Activated CD8-positive, alpha-beta memory T cell treated with anti-CD3 and anti-CD28 coated beads for 4 hours (primary cell): Measurements from ENCODE around the gene DENND2A.
"Not testable (repeated sequence)": the region's sequence is repeated elsewhere in the genome, so short reads cannot be mapped to it uniquely, and the experiment has no call there.

ENCODE experiments used
- DNase-seq, 2 donors: peaks; one replicate each; pipeline ENCODE4 v3.0.0-alpha.2; 2020; ENCODE audit warnings: low read depth in 2 of 2

Gene DENND2A

GRCh38 chr7:140512317-140513000 lies 128.2 kb downstream of the DENND2A start:
- no peak for DNase-seq

DNA sequence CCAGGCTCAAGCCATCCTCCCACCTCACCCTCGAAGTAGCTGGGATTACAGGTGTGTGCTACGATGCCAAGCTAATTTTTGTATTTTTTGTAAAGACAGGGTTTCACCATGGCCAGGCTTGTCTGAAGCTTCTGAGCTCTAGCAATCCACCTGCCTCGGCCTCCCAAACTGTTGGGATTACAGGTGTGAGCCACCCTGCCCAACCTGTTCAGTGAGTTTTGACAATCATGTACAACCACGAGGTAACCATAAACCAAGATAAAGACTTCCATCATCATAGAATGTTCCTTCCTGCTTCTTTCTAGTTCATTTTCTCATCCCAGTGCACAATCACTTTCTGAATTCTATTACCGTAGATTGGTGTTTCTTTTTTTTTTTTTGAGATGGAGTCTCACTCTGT lies 130.8 kb downstream of the DENND2A start:
- DNase-seq = no peak

GRCh38 chr7:140507556-140507955 lies 133.1 kb downstream of the DENND2A start:
- not testable (repeated sequence) for DNase-seq

DNA sequence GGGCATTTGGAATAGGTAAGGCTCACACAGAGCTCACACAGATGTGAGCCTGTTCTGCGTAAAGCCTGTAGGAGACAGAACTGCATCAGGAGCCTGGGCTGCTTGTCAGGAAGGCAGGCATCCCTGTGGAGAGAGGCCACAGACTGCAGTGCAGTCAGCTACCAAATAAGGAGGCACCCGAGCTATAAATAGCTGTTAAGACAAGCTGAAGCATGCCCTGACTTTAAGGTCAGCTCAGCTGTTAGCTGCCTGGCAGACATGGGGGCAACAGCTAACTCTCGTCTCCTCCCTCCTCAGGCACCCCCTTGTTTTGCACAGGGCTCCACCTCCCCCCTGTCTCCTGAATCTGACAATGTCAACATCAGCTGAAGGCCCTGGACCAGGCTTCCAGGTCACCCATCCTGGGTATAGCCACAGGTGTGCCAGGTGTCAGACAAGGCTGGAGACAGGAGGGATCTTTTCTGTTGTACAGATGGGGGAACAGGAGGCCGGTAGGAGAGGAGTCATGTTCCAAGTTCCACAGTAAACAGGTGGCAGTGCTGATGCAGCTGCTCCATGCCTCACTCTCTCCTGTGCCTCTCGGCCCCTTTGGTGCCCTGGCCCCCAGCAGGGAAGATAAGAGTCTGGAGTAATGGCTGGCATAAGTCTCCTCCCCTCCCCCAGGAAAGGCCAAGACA lies 133.7 kb downstream of the DENND2A start:
- DNase-seq = no peak

DNA sequence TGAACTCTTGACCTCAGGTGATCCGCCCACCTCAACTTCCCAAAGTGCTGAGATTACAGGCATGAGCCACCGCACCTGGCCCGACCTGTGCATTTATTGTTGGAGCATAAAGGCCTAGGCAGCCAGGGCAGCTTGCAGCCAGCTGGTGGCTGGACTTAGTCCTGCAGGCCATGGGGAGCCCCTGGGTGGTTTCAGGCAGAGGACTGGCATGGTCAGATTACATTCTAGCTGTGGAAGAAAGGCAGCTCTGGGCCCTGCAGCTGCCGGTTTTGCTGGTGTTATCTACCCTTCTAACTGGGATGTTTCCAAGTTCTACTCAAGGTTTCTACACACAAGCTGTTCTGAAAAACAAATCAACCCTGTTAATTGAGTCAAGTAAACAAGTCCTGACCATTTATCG lies 138.6 kb downstream of the DENND2A start:
- DNase-seq = no peak

GRCh38 chr7:140497807-140498206 lies 142.8 kb downstream of the DENND2A start:
- DNase-seq = not testable (repeated sequence)

GRCh38 chr7:140497241-140497769 lies 143.3 kb downstream of the DENND2A start:
- DNase-seq = no peak

- no peak for DNase-seq
Measured at GRCh38 chr7:140495514-140496097, 145.0 kb downstream of the DENND2A start.

DNA sequence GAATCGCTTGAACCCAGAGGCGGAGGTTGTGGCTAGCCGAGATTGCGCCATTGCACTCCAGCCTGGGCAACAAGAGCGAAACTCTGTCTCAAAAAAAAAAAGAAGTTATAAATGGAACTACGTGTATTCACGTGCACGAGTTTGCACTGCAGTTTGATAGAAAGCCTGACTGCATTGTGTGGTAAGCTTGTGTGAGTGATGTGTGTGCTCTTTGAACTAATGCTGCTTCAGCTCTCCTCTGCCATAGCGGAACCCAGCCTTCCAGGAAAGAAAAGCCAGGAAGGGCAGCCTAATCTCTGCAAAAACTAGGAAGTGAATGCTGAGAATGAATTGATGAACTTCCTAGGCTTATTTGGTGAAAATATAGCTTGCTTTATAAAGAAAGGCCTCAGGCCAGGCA lies 145.7 kb downstream of the DENND2A start:
- no peak for DNase-seq

DNA sequence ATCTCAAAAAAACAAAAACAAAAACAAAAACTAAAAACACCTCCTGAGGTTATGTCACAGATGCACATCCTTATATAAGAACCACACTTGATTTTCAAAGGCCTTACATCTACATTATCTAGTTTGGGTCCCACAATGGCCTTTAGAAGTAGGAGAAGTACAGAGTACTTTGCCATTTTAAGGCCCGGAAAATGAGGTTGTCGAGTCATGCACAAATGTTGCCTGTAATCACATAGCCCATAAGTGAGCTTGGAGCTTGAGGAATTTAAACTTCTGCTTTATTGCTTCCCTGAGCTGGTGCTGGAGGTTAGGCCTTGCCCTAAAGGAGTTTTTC lies 151.6 kb downstream of the DENND2A start:
- no peak for DNase-seq

GRCh38 chr7:140485500-140486265 lies 154.9 kb downstream of the DENND2A start:
- no peak for DNase-seq

- no peak for DNase-seq
Measured at GRCh38 chr7:140484951-140485499, 155.6 kb downstream of the DENND2A start.

GRCh38 chr7:140484479-140484878 lies 156.1 kb downstream of the DENND2A start:
- no peak for DNase-seq

- no peak for DNase-seq
Measured at GRCh38 chr7:140479739-140480084, 160.9 kb downstream of the DENND2A start.

- peak; percentile 88 for DNase-seq
Measured at GRCh38 chr7:140479062-140479738, 161.4 kb downstream of the DENND2A start, which contains the start of gene MKRN1. MKRN1 (minus strand) TSS chr7:140479505; CDS start chr7:140479344, 161 bp downstream.

GRCh38 chr7:140478246-140479061 lies 162.2 kb downstream of the DENND2A start:
- peak; percentile 10 to 12 for DNase-seq

DNA sequence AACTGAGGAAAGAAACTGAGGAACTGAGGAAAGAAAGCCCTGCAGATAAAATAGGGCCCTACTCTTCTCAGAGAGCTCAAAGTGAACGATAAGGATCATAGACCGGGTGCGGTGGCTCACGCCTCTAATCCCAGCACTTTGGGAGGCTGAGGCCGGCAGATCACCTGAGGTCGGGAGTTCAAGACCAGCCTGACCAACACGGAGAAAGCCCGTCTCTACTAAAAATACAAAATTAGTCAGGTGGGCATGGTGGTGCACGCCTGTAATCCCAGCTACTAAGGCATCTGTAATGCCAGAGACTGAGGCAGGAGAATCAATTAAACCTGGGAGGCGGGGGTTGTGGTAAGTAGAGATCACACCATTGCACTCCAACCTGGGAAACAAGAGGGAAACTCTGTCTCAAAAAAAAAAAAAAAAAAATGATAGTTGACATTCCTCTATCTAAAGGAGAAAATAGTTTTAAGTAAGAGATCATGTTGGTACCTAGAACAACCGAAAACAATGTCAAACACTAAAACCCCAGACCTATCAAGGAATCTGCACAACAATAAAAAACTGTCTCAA lies 163.8 kb downstream of the DENND2A start:
- DNase-seq = no peak

- DNase-seq = peak; percentile 5 to 19
Measured at GRCh38 chr7:140475747-140476333, 164.8 kb downstream of the DENND2A start.
